Measurements from ENCODE around the gene C10orf90.

DNA sequence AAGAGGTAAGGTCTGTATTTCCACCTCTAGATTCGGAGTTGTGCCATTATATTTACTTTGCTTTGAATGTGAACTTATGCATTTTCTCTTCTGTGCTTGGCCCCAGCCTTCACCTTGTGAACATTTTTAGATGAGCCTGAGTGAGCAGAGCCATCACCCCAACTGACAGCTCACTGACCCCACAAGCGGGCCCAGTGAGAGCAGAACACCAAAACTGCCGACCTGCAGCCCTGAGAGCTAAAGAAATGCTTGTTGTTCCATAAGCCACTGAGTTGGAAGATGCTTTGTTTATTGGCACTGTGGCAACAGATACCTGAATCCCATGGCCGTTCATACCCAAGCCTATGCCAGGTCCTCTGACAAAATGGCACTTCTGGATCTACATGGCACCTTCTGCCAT, 37.8 kb downstream of the C10orf90 start:
- no peak for TF ChIP-seq POLR2AphosphoS5 (IDR thresholded peaks at IDR 0.05; ENCODE audit: low read depth, low read length)
- TF ChIP-seq TAF1 (IDR thresholded peaks at IDR 0.05; ENCODE audit: borderline replicate concordance, insufficient read depth, low read length) = no peak
- no peak for TF ChIP-seq REST (IDR thresholded peaks at IDR 0.05; ENCODE audit: insufficient read depth in 1 of 2, low read depth in 2 of 2, low read length in 2 of 2)
